Thymus (tissue), 14 donors: ENCODE measurements around the gene ADAM11. TPM values are rescaled to one million over a fixed set of nuclear protein-coding genes. Genes with fewer than 3 reads are reported as not detected.
"Not testable (repeated sequence)": the region's sequence is repeated elsewhere in the genome, so short reads cannot be mapped to it uniquely, and the experiment has no call there.

ENCODE experiments used
- DNase-seq, 9 donors: peaks; one replicate each; pipeline ENCODE4 v3.0.0-alpha.2; 2013; ENCODE audit warnings: low spot score in 9 of 9, low read depth in 6 of 9, missing footprints in 1 of 9
- H3K27ac ChIP-seq, 2 donors: one replicate each; pipeline ENCODE4 v1.5.1; 2013; ENCODE audit warnings: control low read depth in 1 of 2, low read depth in 1 of 2, low read length in 1 of 2, mild to moderate bottlenecking in 1 of 2, moderate library complexity in 1 of 2
- H3K27me3 ChIP-seq, 2 donors: one replicate each; pipeline ENCODE4 v1.5.1; 2013; ENCODE audit warnings: low read length in 1 of 2; ENCODE audit not compliant: control insufficient read depth in 2 of 2, insufficient read depth in 1 of 2
- H3K36me3 ChIP-seq, 2 donors: one replicate each; pipeline ENCODE4 v1.5.1; 2013; ENCODE audit warnings: low read length in 1 of 2, mild to moderate bottlenecking in 1 of 2, moderate library complexity in 1 of 2; ENCODE audit not compliant: control insufficient read depth in 2 of 2, insufficient read depth in 2 of 2
- H3K4me1 ChIP-seq, 2 donors: one replicate each; pipeline ENCODE4 v1.5.1; 2013; ENCODE audit warnings: low read length in 2 of 2; ENCODE audit not compliant: control insufficient read depth in 2 of 2, insufficient read depth in 2 of 2
- H3K4me3 ChIP-seq, 2 donors: one replicate each; pipeline ENCODE4 v1.5.1; 2013; ENCODE audit warnings: low read length in 2 of 2, control low read depth in 1 of 2, mild to moderate bottlenecking in 1 of 2
- H3K9me3 ChIP-seq, 2 donors: one replicate each; pipeline ENCODE4 v1.5.1; 2013; ENCODE audit warnings: low read length in 1 of 2, mild to moderate bottlenecking in 1 of 2; ENCODE audit not compliant: control insufficient read depth in 2 of 2, insufficient read depth in 1 of 2
- WGBS: extraction: QIAGEN DNeasy Blood & Tissue Kit; methylation state at CpG from one replicate; pipeline ENCODE4 v1.1.7; 2013; 5-methylcytosine and 5-hydroxymethylcytosine counted together
- long read RNA-seq, 10 donors: transcript quantifications; one replicate each; lab custom pipeline, GENCODE V29; 2026
- polyA plus RNA-seq: library from polyadenylated mRNA; stranded (reverse); fragments of 200-250 nt; gene quantifications from one replicate; pipeline ENCODE4 v1.2.3, GENCODE V29; 2013
- total RNA-seq: library from RNA; stranded (reverse); fragments of 120-200 nt; gene quantifications from one replicate; pipeline ENCODE4 v1.2.4, GENCODE V29; 2013
- donor health status: healthy.

ADAM11 gene, protein sequence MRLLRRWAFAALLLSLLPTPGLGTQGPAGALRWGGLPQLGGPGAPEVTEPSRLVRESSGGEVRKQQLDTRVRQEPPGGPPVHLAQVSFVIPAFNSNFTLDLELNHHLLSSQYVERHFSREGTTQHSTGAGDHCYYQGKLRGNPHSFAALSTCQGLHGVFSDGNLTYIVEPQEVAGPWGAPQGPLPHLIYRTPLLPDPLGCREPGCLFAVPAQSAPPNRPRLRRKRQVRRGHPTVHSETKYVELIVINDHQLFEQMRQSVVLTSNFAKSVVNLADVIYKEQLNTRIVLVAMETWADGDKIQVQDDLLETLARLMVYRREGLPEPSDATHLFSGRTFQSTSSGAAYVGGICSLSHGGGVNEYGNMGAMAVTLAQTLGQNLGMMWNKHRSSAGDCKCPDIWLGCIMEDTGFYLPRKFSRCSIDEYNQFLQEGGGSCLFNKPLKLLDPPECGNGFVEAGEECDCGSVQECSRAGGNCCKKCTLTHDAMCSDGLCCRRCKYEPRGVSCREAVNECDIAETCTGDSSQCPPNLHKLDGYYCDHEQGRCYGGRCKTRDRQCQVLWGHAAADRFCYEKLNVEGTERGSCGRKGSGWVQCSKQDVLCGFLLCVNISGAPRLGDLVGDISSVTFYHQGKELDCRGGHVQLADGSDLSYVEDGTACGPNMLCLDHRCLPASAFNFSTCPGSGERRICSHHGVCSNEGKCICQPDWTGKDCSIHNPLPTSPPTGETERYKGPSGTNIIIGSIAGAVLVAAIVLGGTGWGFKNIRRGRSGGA
- total RNA-seq (0.33 TPM), polyA plus RNA-seq (1.3 TPM)
- long read RNA-seq, donor 1, result 0 reads
- long read RNA-seq, donor 2, result 0 reads
- long read RNA-seq, donor 3, result 0 reads
- long read RNA-seq, donor 4, result 0 reads
- long read RNA-seq, donor 5, result 0 reads
- long read RNA-seq, donor 6, result 0 reads
- long read RNA-seq, donor 7, result 0 reads
- long read RNA-seq, donor 8, result 0 reads
- long read RNA-seq, donor 9, result 0 reads
- long read RNA-seq, donor 10, result 0 reads

DNA sequence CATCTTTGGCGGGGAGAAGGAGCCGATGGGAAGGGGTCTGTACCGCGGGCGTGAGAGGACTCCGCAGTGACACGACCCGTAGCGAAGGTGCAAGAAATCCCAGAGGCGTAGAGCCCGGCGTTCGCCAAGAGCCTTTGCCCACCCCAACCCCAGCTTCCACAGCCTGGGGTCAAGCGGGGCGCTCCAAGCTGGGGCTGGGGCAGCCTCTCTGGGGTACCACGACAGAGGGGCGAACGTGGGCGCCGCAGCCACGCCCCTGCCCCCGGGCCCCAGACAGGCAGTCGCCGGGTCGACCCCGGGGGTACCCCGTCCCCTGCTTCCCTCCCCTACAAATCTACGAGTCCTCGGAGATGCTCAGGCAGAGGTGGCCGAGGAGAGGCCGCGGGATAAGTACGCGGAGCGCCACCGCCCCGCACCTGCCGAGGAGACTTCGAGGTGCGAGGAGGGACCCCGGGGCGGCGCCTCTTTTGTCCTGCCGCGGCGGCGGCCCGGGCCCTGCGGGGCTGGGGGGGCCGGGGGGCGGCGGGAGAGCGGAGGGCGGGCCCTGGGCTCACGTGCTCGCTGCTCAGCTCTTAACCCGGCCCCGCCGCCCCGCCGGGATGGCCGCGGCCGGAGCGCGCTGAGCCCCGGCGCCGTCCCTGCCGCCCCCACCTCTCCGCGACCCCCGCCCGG is at the start of gene ADAM11:
ADAM11 (plus strand) TSS at position 575 of the 672 bp plus-strand sequence. CDS start 212 bp downstream, outside the sequence.
- H3K27ac ChIP-seq, result no peak within 1 kb of the TSS
- 5% methylated on average over 74 of the region's 74 CpGs for WGBS
- no peak for DNase-seq
- H3K4me1 ChIP-seq, result peaks cover 4 to 5% of the 10 kb centered on the region in 2 donors
- peaks cover 36 to 57% of the 10 kb centered on the region in 2 donors for H3K27me3 ChIP-seq
- H3K9me3 ChIP-seq, result no peaks in the 10 kb centered on the region
- H3K4me3 ChIP-seq, result peak within 1 kb of the TSS in 1 of 2 donors; percentile 46
- no peaks in the 10 kb centered on the region for H3K36me3 ChIP-seq

DNA sequence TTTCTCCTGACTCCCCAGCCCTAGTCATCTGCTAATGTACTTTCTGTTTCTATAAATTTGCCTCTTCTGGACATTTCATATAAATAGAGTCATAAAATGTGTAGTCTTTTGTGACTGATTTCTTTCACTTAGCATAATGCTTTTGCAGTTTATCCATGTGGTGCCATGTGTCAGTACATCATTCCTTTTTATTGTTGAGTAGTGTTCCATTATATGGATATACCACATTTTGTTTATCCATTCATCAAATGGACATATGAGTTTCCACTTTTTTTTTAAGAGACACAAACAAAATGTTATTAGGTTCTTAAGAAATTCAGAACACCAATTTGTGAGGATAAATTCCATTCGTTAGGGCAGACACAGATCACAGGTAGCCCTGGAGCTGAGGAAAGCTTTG is 39.3 kb upstream of the ADAM11 start:
- Histone ChIP-seq H3K27me3 (no peaks in the 10 kb centered on the region), H3K36me3 (peaks cover 22 to 23% of the 10 kb centered on the region in 2 donors), H3K27ac (no peak overlapping the region), H3K9me3 (no peaks in the 10 kb centered on the region), H3K4me3 (no peak overlapping the region), H3K4me1 (no peaks in the 10 kb centered on the region)
- no peak for DNase-seq
- 99% methylated on average over 1 of the region's 1 CpG for WGBS

DNA sequence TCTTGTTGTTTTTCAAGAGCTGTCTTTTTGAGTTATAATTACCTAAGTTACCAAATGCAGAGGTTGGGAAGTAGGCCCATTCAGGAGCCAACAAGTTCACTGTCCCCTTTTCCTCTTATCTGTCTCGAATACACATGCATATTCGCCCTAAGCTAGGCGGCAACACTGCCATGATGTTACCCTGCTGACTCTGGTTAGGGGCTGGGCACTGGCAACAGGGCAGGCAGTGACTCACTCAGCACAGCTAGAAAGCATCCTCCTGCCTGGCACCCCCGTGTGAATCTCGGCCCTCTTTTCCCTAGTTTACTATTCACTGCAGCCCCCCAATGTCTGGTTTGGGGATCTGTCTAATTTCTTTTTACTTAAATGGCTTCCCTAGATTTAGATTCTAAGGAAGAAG is 36.5 kb upstream of the ADAM11 start:
- H3K36me3 ChIP-seq, result peaks cover 22 to 26% of the 10 kb centered on the region in 2 donors
- 97% methylated on average over 5 of the region's 5 CpGs for WGBS
- no peak for DNase-seq
- H3K27me3 ChIP-seq, result no peaks in the 10 kb centered on the region
- H3K4me1 ChIP-seq, result no peaks in the 10 kb centered on the region
- H3K4me3 ChIP-seq, result no peak overlapping the region
- H3K9me3 ChIP-seq, result no peaks in the 10 kb centered on the region
- no peak overlapping the region for H3K27ac ChIP-seq

DNA sequence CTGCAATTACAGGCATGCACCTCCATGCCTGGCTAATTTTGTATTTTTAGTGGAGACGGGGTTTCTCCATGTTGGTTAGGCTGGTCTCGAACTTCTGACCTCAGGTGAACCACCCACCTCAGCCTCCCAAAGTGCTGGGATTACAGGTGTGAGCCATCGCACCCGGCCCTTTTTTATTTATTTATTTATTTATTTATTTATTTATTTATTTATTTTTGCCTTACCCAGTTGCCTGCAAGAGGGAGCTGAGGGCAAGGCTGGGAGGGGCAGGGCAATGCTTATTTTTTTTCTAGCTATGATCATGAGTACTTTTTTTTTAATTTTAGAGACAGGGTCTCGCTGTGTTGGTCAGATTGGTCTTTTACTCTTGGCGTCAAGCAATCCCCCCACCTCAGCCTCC is 32.7 kb upstream of the ADAM11 start:
- H3K27ac ChIP-seq, H3K27me3 ChIP-seq, H3K4me3 ChIP-seq, H3K4me1 ChIP-seq, DNase-seq, H3K9me3 ChIP-seq: not testable (repeated sequence)
- WGBS, result 96% methylated on average over 6 of the region's 6 CpGs
- H3K36me3 ChIP-seq, result peaks cover 40 to 47% of the 10 kb centered on the region in 2 donors

DNA sequence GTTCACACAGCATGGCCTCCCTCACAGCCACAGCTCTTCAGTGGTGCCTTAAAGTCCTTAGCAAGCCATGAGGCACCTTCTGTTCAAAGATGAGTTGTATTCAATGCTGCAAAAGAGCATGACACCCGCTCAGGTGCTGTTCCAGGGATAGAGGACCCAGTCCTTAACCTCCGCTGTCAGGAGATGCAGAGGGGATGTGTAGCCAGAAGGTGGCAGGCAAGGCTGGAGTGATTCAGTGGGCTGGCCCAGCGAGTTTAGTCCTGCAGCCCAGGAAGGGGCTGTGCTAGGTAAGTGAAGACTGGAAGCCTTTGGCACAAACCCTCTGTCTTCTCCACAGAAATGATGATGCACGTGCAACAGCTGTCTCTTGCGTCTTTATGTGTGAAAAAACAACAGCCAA is 25.0 kb upstream of the ADAM11 start:
- H3K4me3 ChIP-seq, result no peak overlapping the region
- DNase-seq, result no peak
- no peaks in the 10 kb centered on the region for H3K9me3 ChIP-seq
- H3K4me1 ChIP-seq, result peaks cover 0 to 5% of the 10 kb centered on the region in 2 donors
- WGBS, result 89% methylated on average over 5 of the region's 5 CpGs
- no peak overlapping the region for H3K27ac ChIP-seq
- peaks cover 40 to 45% of the 10 kb centered on the region in 2 donors for H3K36me3 ChIP-seq
- H3K27me3 ChIP-seq, result no peaks in the 10 kb centered on the region

DNA sequence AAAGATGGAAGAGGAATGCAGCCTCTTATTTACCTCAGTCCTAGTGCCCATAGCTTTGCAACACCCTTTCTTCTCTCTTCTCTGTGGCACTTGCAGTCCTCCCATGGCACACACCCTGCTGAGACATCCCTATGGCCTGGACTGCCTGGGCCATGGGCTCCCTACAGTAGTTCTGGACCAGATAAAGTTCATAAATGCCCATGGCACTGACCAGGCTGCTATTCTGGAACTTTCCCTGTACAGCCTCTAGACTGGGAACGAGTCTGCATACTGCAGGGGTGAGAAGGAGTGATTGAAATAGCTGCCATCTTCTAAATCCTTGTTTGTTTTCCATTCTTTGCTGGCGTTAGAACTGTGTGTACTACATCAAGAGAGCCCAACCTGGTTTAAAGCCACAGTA is 24.5 kb upstream of the ADAM11 start:
- Histone ChIP-seq H3K9me3 (no peaks in the 10 kb centered on the region), H3K27ac (no peak overlapping the region), H3K36me3 (peaks cover 42 to 43% of the 10 kb centered on the region in 2 donors), H3K4me3 (no peak overlapping the region), H3K4me1 (peaks cover 0 to 5% of the 10 kb centered on the region in 2 donors), H3K27me3 (no peaks in the 10 kb centered on the region)
- 97% methylated on average over 2 of the region's 2 CpGs for WGBS
- DNase-seq, result no peak

DNA sequence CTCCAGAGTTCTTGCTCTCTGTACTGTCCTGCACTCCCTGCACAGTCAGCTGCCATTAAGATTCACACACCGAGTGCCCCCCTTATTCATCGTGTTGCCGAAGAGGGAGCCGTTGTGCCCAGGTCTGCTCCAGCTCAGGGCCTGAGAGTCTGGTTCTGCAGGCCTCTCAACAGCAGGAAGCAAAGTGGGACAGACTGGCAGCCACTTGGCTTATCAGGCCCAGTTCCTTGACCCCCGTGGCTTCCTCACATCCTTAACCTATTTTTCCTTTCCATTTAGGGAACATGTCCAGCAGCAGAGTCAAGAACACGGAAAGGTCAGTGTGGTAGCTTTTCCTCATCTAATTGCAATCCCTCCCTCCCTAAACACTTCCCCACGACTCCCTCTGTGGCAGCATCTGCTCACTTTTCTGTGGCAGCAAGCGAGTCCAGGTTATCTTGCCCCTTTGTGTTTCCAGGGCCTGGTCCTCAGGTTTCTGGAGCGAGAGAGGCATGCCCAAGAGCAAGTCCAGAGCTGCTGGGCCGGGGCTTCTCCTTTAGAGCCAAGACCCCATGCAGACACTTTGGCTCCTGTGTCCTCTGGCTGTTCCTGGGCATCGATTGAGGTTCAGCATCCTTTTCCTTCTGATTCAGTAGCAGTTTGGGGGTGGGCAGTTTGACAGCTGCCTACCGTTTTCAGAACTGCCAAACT is 22.1 kb upstream of the ADAM11 start:
- DNase-seq, result no peak
- Histone ChIP-seq H3K4me3 (no peak overlapping the region), H3K36me3 (peaks cover 28 to 33% of the 10 kb centered on the region in 2 donors), H3K27me3 (no peaks in the 10 kb centered on the region), H3K9me3 (no peaks in the 10 kb centered on the region), H3K27ac (no peak overlapping the region), H3K4me1 (peaks cover 0 to 5% of the 10 kb centered on the region in 2 donors)
- WGBS, result 95% methylated on average over 12 of the region's 12 CpGs

DNA sequence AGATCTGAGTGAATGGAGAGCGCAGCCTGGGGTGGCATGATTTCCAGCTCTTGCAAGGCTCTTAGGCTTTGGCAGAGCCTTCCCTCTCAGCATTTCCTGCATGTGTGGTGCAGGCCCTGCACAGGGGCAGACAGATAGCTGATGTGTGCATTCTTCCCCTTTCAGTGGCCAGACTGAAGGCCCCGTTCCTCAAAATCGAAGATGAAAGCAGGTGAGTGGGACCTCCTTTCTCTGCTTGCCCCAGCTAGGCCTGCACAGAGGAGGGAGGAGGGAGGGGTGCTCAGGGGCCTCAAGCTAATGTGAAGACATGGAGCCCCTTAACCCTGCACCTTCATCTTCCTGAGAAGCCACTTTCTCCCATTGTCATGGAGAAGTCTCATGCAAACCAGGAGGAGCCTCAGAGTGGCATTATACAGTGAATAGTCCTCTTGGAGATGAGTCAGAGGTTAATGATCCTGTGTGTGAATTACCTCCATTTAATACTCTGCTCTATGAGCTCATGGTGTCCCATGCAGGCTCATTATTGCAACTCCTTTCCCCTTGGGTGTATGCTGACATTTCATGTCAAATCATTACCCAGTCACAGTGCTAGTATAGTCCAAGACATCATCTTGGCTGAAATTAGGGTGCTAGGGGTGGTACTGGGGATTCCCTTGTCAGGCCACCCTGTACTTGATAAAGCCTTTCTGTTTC is 20.4 kb upstream of the ADAM11 start:
- Histone ChIP-seq H3K4me3 (no peak overlapping the region), H3K9me3 (no peaks in the 10 kb centered on the region), H3K36me3 (peaks cover 28 to 32% of the 10 kb centered on the region in 2 donors), H3K4me1 (peaks cover 0 to 5% of the 10 kb centered on the region in 2 donors), H3K27ac (no peak overlapping the region), H3K27me3 (no peaks in the 10 kb centered on the region)
- 86% methylated on average over 3 of the region's 3 CpGs for WGBS
- no peak for DNase-seq
